DMS153 (cell line): ENCODE measurements around the gene SLC17A1.

ENCODE experiments used
- DNase-seq: peaks from one replicate; lab custom pipeline; 2025; lab: John Stamatoyannopoulos, UW

SLC17A1 gene

GRCh38 chr6:25831532-25832306 lies at the start of gene SLC17A1:
Gene SLC17A1, minus strand, starts transcription at chr6:25832052. Its CDS starts 1,495 bp downstream, at chr6:25830557.
- no peak for DNase-seq

GRCh38 chr6:25880601-25881000 lies 48.7 kb upstream of the SLC17A1 start:
- no peak for DNase-seq

GRCh38 chr6:25878721-25879322 lies 47.0 kb upstream of the SLC17A1 start:
- no peak for DNase-seq

- DNase-seq: no peak
These were observed 44.2 kb upstream of the SLC17A1 start for GRCh38 chr6:25875926-25876602.

- no peak for DNase-seq
These were observed 43.7 kb upstream of the SLC17A1 start for GRCh38 chr6:25875563-25875905.

GRCh38 chr6:25874822-25875562 lies 43.1 kb upstream of the SLC17A1 start:
- no peak for DNase-seq

- DNase-seq: no peak
These were observed 42.3 kb upstream of the SLC17A1 start, which contains the start of gene SLC17A3 for GRCh38 chr6:25874118-25874517. Gene SLC17A3, minus strand, starts transcription at chr6:25874243. Its CDS starts 5,856 bp downstream, at chr6:25868387.

GRCh38 chr6:25872814-25873213 lies 41.0 kb upstream of the SLC17A1 start:
- no peak for DNase-seq

- no peak for DNase-seq
These were observed 38.0 kb upstream of the SLC17A1 start for GRCh38 chr6:25869840-25870239.

- no peak for DNase-seq
These were observed 36.8 kb upstream of the SLC17A1 start for GRCh38 chr6:25868436-25869183.

GRCh38 chr6:25866011-25866410 lies 34.2 kb upstream of the SLC17A1 start:
- no peak for DNase-seq

- DNase-seq: no peak
These were observed 31.5 kb upstream of the SLC17A1 start for GRCh38 chr6:25863360-25863759.

GRCh38 chr6:25862199-25862598 lies 30.3 kb upstream of the SLC17A1 start:
- no peak for DNase-seq

GRCh38 chr6:25852756-25853155 lies 20.9 kb upstream of the SLC17A1 start:
- DNase-seq: no peak

GRCh38 chr6:25851961-25852360 lies 20.1 kb upstream of the SLC17A1 start:
- no peak for DNase-seq

GRCh38 chr6:25844518-25844917 lies 12.7 kb upstream of the SLC17A1 start:
- no peak for DNase-seq

GRCh38 chr6:25842526-25842925 lies 10.7 kb upstream of the SLC17A1 start:
- no peak for DNase-seq

GRCh38 chr6:25835442-25836283 lies 3.8 kb upstream of the SLC17A1 start:
- no peak for DNase-seq

GRCh38 chr6:25834950-25835349 lies 3.1 kb upstream of the SLC17A1 start:
- no peak for DNase-seq

- no peak for DNase-seq
These were observed 1.3 kb upstream of the SLC17A1 start for GRCh38 chr6:25833136-25833535.

- no peak for DNase-seq
These were observed 818 bp upstream of the SLC17A1 start for GRCh38 chr6:25832670-25833069.
